Spleen (tissue), 7 donors: ENCODE data around the gene TIPRL.

ENCODE experiments used
- POLR2A ChIP-seq, 3 donors: fragments of 450-650 bp; IDR thresholded peaks; one replicate each; pipeline ENCODE4 v1.5.1; 2017; ENCODE audit warnings: antibody characterized with exemption in 3 of 3, mild to moderate bottlenecking in 1 of 3
- TF ChIP-seq, protein P1 (sequence below), 11 experiments: fragments of 200-600 bp in 7 of 11; fragments of 450-650 bp in 4 of 11; sonication (generic) in 4 of 11; IDR thresholded peaks in 8 of 11; conservative IDR thresholded peaks in 3 of 11; 1 replicate in 7 of 11; 2 replicates in 4 of 11; pipeline versions ENCODE4 v1.4.0 to v1.8.0; 2016 to 2021; ENCODE audit warnings: antibody characterized with exemption in 11 of 11, inconsistent platforms in 4 of 11, mild to moderate bottlenecking in 1 of 11
- donor health status: DM: no; HTN: no; CAD: no; lungs with moderate emphysema.
- donor health status: DM: no; HTN: no; CAD: no.
- donor health status: DM: no; HTN: no; CAD: no.

DNA sequence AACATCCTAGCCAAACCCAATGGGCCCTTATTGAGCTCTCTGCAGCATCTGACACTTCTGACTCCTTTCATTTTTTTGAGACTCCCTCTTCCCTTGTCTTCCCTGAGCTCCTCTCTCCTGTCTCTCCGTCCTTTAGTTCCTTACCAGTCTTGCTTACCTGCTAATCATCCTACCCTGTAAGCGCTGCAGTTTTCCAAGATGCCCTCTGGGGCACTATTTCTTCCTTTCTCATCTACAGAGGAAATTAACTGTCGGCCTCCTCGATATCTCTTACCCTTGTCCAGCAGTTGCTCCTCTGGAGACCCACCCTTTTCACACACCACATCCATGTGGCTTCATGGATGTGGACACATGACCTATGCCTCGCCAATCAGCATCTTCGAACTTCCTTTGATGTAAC is 48.8 kb upstream of the TIPRL start:
- no peak for TF ChIP-seq POLR2A (IDR thresholded peaks at IDR 0.05)
- TF ChIP-seq, protein P1, sequence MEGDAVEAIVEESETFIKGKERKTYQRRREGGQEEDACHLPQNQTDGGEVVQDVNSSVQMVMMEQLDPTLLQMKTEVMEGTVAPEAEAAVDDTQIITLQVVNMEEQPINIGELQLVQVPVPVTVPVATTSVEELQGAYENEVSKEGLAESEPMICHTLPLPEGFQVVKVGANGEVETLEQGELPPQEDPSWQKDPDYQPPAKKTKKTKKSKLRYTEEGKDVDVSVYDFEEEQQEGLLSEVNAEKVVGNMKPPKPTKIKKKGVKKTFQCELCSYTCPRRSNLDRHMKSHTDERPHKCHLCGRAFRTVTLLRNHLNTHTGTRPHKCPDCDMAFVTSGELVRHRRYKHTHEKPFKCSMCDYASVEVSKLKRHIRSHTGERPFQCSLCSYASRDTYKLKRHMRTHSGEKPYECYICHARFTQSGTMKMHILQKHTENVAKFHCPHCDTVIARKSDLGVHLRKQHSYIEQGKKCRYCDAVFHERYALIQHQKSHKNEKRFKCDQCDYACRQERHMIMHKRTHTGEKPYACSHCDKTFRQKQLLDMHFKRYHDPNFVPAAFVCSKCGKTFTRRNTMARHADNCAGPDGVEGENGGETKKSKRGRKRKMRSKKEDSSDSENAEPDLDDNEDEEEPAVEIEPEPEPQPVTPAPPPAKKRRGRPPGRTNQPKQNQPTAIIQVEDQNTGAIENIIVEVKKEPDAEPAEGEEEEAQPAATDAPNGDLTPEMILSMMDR (IDR thresholded peaks at IDR 0.05 in 8 of 11, conservative IDR thresholded peaks at IDR 0.05 in 3 of 11) = no peak
